Left lung (tissue), 10 donors: ENCODE results near the gene DIP2B. TPM values are rescaled to one million over a fixed set of nuclear protein-coding genes. Genes with fewer than 3 reads are reported as not detected.
A peak's percentile ranks its signal among the peaks of the same experiment; 100 is the strongest.

Source experiments
- ATAC-seq: fragments of 200-7000 bp; cut with Tn5 transposase; one replicate; pipeline ENCODE4 v1.9.1; 2020; ENCODE audit warnings: moderate library complexity
- DNase-seq, 4 donors: peaks; one replicate each; pipeline ENCODE4 v3.0.0-alpha.2; 2013 to 2020
- H3K27ac ChIP-seq, 2 donors: fragments of 200-600 bp; sonication (generic) in 1 of 2; one replicate each; pipeline versions ENCODE4 v1.5.0 to v1.8.0; 2020 to 2021
- H3K27me3 ChIP-seq, 2 donors: fragments of 200-600 bp; sonication (generic) in 1 of 2; one replicate each; pipeline versions ENCODE4 v1.5.0 to v1.8.0; 2020 to 2021
- H3K36me3 ChIP-seq, 2 donors: fragments of 200-600 bp; sonication (generic) in 1 of 2; one replicate each; pipeline versions ENCODE4 v1.5.0 to v1.8.0; 2020 to 2021
- H3K4me1 ChIP-seq, 2 donors: fragments of 200-600 bp; one replicate each; pipeline ENCODE4 v1.8.0; 2021
- H3K4me3 ChIP-seq, 2 donors: fragments of 200-600 bp; sonication (generic) in 1 of 2; one replicate each; pipeline versions ENCODE4 v1.5.0 to v1.8.0; 2020 to 2021; ENCODE audit warnings: mild to moderate bottlenecking in 1 of 2
- H3K9me3 ChIP-seq, 2 donors: fragments of 200-600 bp; sonication (generic) in 1 of 2; one replicate each; pipeline versions ENCODE4 v1.5.0 to v1.8.0; 2020 to 2021
- CTCF ChIP-seq, 2 donors: fragments of 200-600 bp; sonication (generic) in 1 of 2; IDR thresholded peaks; one replicate each; pipeline versions ENCODE4 v1.5.0 to v1.8.0; 2021; ENCODE audit warnings: antibody characterized with exemption in 2 of 2
- intact Hi-C, 2 donors: fragments of 100-400 bp; cut with DNase I; formaldehyde crosslinking; loops; one replicate each; pipeline versions ENCODE4 v1.11.2 to v1.14.2; 2022
- polyA plus RNA-seq, 6 donors: library from polyadenylated mRNA; unstranded; fragments of 120-200 nt; gene quantifications; one replicate each; pipeline ENCODE4 v1.2.1, GENCODE V29; 2013; ENCODE audit not compliant: insufficient read length in 6 of 6
- total RNA-seq, 2 donors: library from RNA; stranded (reverse); fragmentation: NEBNext Ultra II Directional; extraction: Animal tissue kit (Norgen Biotek cat#: 25700); gene quantifications; one replicate each; pipeline ENCODE4 v1.2.1, GENCODE V29; 2021
- donor health status: DM: no; HTN: yes; CAD: no.
- donor health status: DM: no; HTN: no; CAD: no.

DIP2B gene
- total and polyA plus RNA-seq, 8 donors = 26.5 to 38.6 (median 33.8) TPM

DNA sequence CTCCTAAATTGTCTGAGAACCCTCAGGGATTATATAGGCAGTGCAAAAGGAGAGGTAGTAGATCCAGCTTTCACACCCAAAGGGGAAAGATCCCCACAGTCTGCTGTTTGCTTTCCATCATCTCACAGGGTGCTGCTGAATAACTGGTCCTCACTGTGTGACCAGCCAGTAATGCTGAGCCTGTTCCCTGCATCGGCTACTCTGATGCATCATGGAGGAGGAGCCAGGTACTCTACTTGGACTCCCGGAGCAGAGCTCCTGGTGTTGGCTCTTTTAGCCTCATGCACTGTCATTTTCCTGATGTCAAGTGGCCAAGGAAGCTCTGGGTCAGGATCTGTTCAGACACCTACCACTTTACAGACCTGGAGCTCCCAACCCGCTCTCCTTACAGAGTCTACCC, 131.7 kb downstream of the DIP2B start:
- ATAC-seq = peak; percentile 8
- DNase-seq = no peak
- H3K27me3 ChIP-seq = no peaks in the 10 kb centered on the region
- no peak overlapping the region for H3K4me3 ChIP-seq
- H3K36me3 ChIP-seq = peaks cover 0 to 16% of the 10 kb centered on the region in 2 donors
- no peaks in the 10 kb centered on the region for H3K9me3 ChIP-seq
- H3K4me1 ChIP-seq = peaks cover 7 to 25% of the 10 kb centered on the region in 2 donors
- TF ChIP-seq CTCF (IDR thresholded peaks at IDR 0.05) = no peak
- intact Hi-C loops = loop anchor here in 1 of 2 donors (2.0 kb wide), 1 partner anchor 132 kb away; the partner anchor contains the start of gene DIP2B
- no peak overlapping the region for H3K27ac ChIP-seq

DNA sequence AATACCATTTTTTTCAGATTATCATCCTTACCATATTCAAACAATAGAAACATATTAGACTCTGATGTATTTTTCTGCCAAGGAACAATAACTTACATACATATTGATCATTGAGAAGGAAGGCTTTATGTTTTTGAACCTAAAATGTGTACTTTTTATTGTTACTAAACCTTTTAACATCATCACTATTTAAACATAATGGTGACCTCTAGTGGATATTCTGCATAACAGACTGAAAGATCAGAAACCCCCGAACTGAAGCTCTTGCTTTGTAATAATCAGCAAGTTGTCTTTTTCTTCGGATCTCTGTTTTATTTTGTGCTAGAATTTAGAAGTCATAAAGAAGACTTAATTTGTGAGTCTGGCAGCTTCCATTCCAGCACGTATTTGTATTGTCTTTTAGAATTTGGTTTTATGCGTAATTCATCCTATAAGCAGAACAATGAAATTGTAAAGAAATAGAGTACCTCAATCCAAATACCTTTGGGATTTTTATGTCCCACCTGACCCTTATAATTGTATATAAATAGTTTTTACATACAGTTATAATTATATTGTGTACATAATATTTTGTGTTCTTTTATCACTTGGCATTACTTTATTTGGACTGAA, 133.2 kb downstream of the DIP2B start:
- intact Hi-C loops = loop anchor here in 1 of 2 donors (2.0 kb wide), 1 partner anchor 133 kb away; the partner anchor contains the start of gene DIP2B
- Histone ChIP-seq H3K27ac (no peak overlapping the region), H3K9me3 (no peaks in the 10 kb centered on the region), H3K36me3 (peaks cover 0 to 20% of the 10 kb centered on the region in 2 donors), H3K27me3 (no peaks in the 10 kb centered on the region), H3K4me1 (peaks cover 7 to 25% of the 10 kb centered on the region in 2 donors), H3K4me3 (no peak overlapping the region)
- peak; percentile 61 to 62 for TF ChIP-seq CTCF (IDR thresholded peaks at IDR 0.05)
- ATAC-seq = peak; percentile 51
- DNase-seq = peak in 2 of 4 donors; percentile 41 to 48

DNA sequence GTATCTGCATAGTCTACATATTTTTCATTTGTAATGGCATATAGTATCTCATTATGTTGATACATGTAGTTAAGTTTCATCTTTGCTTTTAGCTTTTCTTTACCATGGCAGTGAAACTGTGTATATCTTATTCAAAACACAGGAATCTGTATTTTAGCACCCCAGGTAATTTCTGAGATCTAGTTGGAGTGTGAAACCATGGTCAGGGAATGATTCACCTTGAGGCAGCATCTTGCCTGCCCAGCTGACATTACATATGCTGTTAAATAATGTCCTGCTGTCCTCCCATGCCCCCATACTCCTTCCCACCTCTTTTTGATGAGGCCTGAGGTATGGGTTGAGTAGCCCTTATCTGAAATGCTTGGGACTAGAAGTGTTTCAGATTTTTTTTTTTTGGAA, 133.7 kb downstream of the DIP2B start:
- no peak for TF ChIP-seq CTCF (IDR thresholded peaks at IDR 0.05)
- ATAC-seq (no peak), DNase-seq (no peak)
- Histone ChIP-seq H3K4me3 (no peak overlapping the region), H3K27me3 (no peaks in the 10 kb centered on the region), H3K4me1 (peaks cover 7 to 20% of the 10 kb centered on the region in 2 donors), H3K9me3 (no peaks in the 10 kb centered on the region), H3K27ac (no peak overlapping the region), H3K36me3 (peaks cover 0 to 20% of the 10 kb centered on the region in 2 donors)
- intact Hi-C loops = no loop called here

- H3K4me1 ChIP-seq = peaks cover 0 to 8% of the 10 kb centered on the region in 2 donors
- H3K4me3 ChIP-seq = no peak overlapping the region
- DNase-seq (no peak), ATAC-seq (no peak)
- TF ChIP-seq CTCF (IDR thresholded peaks at IDR 0.05) = no peak
- peaks cover 0 to 23% of the 10 kb centered on the region in 2 donors for H3K36me3 ChIP-seq
- no peaks in the 10 kb centered on the region for H3K9me3 ChIP-seq
- no peak overlapping the region for H3K27ac ChIP-seq
- H3K27me3 ChIP-seq = no peaks in the 10 kb centered on the region
- intact Hi-C loops = no loop called here
These were observed 134.9 kb downstream of the DIP2B start for GRCh38 chr12:50639721-50640120.

- TF ChIP-seq CTCF (IDR thresholded peaks at IDR 0.05) = no peak
- ATAC-seq = no peak
- H3K9me3 ChIP-seq = no peaks in the 10 kb centered on the region
These were observed 135.6 kb downstream of the DIP2B start for GRCh38 chr12:50640321-50640939.

More at GRCh38 chr12:50640321-50640939, 135.6 kb downstream of the DIP2B start:
- Histone ChIP-seq H3K36me3 (peaks cover 0 to 23% of the 10 kb centered on the region in 2 donors), H3K4me3 (no peak overlapping the region), H3K27ac (no peak overlapping the region), H3K27me3 (no peaks in the 10 kb centered on the region), H3K4me1 (peaks cover 0 to 6% of the 10 kb centered on the region in 2 donors)
- intact Hi-C loops = no loop called here
- DNase-seq = no peak
